ENCODE results near the gene ZNF710.
A peak's percentile ranks its signal among the peaks of the same experiment; 100 is the strongest.

GRCh38 chr15:90071220-90071807 lies 70.2 kb downstream of the ZNF710 start:
- TF ChIP-seq CTCF (IDR thresholded peaks at IDR 0.05; ENCODE audit: extremely low read depth in 1 of 2, insufficient read depth in 1 of 2, low read depth in 1 of 2, low read length in 2 of 2) (peak; percentile 64 to 87), POLR2A (IDR thresholded peaks at IDR 0.05; ENCODE audit: low read depth, low read length) (no peak), POLR2AphosphoS5 (IDR thresholded peaks at IDR 0.05; ENCODE audit: insufficient read depth, low read depth, low read length) (no peak), EZH2 (IDR thresholded peaks at IDR 0.05; ENCODE audit: borderline replicate concordance, low read depth, low read length, severe bottlenecking) (no peak), FOS (IDR thresholded peaks at IDR 0.05; ENCODE audit: borderline replicate concordance, insufficient read depth, low read length) (no peak), MAX (IDR thresholded peaks at IDR 0.05; ENCODE audit: insufficient read depth, insufficient read length) (no peak), GATA2 (IDR thresholded peaks at IDR 0.05; ENCODE audit: insufficient read depth, insufficient read length, low read depth, low read length) (no peak), MYC (IDR thresholded peaks at IDR 0.05; ENCODE audit: low read depth, low read length) (no peak)
